Measurements from ENCODE around the gene NUDT8. TPM values are rescaled to one million over a fixed set of nuclear protein-coding genes. Genes with fewer than 3 reads are reported as not detected.
A peak's percentile ranks its signal among the peaks of the same experiment; 100 is the strongest.

Gene NUDT8
- total and polyA plus RNA-seq, 9 of the 15 experiments (the other 6 are each of a cell fraction or from before 2014, with no cell fraction given) = 0.23 to 27.8 (median 5.0) TPM

- in situ Hi-C loops (cut with MboI) = no loop called here
- FAIRE-seq = no peak
These were observed 35.3 kb downstream of the NUDT8 start for GRCh38 chr11:67594480-67594879.

GRCh38 chr11:67593565-67593905 is 36.2 kb downstream of the NUDT8 start:
- Histone ChIP-seq H3K9ac (ENCODE audit: insufficient read depth in 1 of 2, low read depth in 2 of 2, low read length in 2 of 2) (peak overlapping the region in 1 of 2 experiments; percentile 73; a peak in 2 of 4 replicates), H3K36me3 (ENCODE audit: control insufficient read depth, insufficient read depth, low read length) (no peaks in the 10 kb centered on the region), H3K27ac (ENCODE audit: extremely low read depth, low read depth, low read length) (no peak overlapping the region), H3K4me3 (no peak overlapping the region), H2AFZ (ENCODE audit: low read depth, low read length) (peak overlapping the region; percentile 36; the same call in 1 of the 2 replicates), H3K9me3 (replicated peaks; ENCODE audit: control insufficient read depth, insufficient read depth, low read depth, low read length) (peaks cover 4% of the 10 kb centered on the region; the same call in 1 of the 2 replicates), H4K20me1 (replicated peaks; ENCODE audit: control insufficient read depth, insufficient read depth, low read length) (no peaks in the 10 kb centered on the region), H3K79me2 (ENCODE audit: control insufficient read depth, insufficient read depth, low read length) (no peaks in the 10 kb centered on the region), H3K27me3 (ENCODE audit: control insufficient read depth in 2 of 2, insufficient read depth in 2 of 2, low read length in 2 of 2) (no peaks in the 10 kb centered on the region), H3K4me2 (ENCODE audit: insufficient read depth, low read length) (no peak overlapping the region), H3K9me1 (ENCODE audit: control insufficient read depth, insufficient read depth, low read length) (no peaks in the 10 kb centered on the region), H3K4me1 (replicated peaks in 1 of 2; ENCODE audit: control insufficient read depth in 2 of 2, insufficient read depth in 2 of 2, low read length in 2 of 2) (peaks cover 0 to 14% of the 10 kb centered on the region in 2 experiments; a peak in 4 of 5 replicates)
- ChIA-PET CTCF (ENCODE audit: low intra/inter-chr PET ratio) (no interaction called here), POLR2A (interaction anchor here (0.6 to 2.1 kb wide), 5 partner anchors 9 to 38 kb away, joined by 3 to 9 read pairs (median 3); partner anchors contain the start of genes GSTP1 and NUDT8)
- BruUV-seq (replicated peaks) = no TSS peak
- in situ Hi-C loops (cut with MboI) (no loop called here), intact Hi-C loops (cut with micrococcal nuclease) (no loop called here)
- ATAC-seq (no peak), DNase-seq (ENCODE audit: extremely low read depth in 1 of 4, low spot score in 3 of 4) (no peak), FAIRE-seq (no peak)
- WGBS (ENCODE audit: insufficient coverage, low coverage, missing lambda C conversion rate) = 60% methylated on average over 3 of the region's 3 CpGs
- TF ChIP-seq KLF6 (CRISPR knock-in tag; IDR thresholded peaks at IDR 0.05; ENCODE audit: borderline replicate concordance) (no peak), CEBPZ (IDR thresholded peaks at IDR 0.05; ENCODE audit: borderline replicate concordance, low read depth, low read length) (no peak), KLF16 (IDR thresholded peaks at IDR 0.05) (no peak), ZBTB34 (CRISPR knock-in tag; IDR thresholded peaks at IDR 0.05) (no peak)

More at GRCh38 chr11:67594480-67594879, 35.3 kb downstream of the NUDT8 start:
- Histone ChIP-seq H3K9me1 (ENCODE audit: control insufficient read depth, insufficient read depth, low read length) (no peaks in the 10 kb centered on the region), H4K20me1 (replicated peaks; ENCODE audit: control insufficient read depth, insufficient read depth, low read length) (no peaks in the 10 kb centered on the region), H3K36me3 (ENCODE audit: control insufficient read depth, insufficient read depth, low read length) (no peaks in the 10 kb centered on the region), H3K27me3 (ENCODE audit: control insufficient read depth in 2 of 2, insufficient read depth in 2 of 2, low read length in 2 of 2) (no peaks in the 10 kb centered on the region), H3K9ac (ENCODE audit: insufficient read depth in 1 of 2, low read depth in 2 of 2, low read length in 2 of 2) (no peak overlapping the region), H3K4me3 (no peak overlapping the region), H3K79me2 (ENCODE audit: control insufficient read depth, insufficient read depth, low read length) (no peaks in the 10 kb centered on the region), H3K4me1 (replicated peaks in 1 of 2; ENCODE audit: control insufficient read depth in 2 of 2, insufficient read depth in 2 of 2, low read length in 2 of 2) (peaks cover 6 to 19% of the 10 kb centered on the region in 2 experiments), H3K27ac (ENCODE audit: extremely low read depth, low read depth, low read length) (no peak overlapping the region), H3K4me2 (ENCODE audit: insufficient read depth, low read length) (no peak overlapping the region), H2AFZ (ENCODE audit: low read depth, low read length) (no peak overlapping the region), H3K9me3 (replicated peaks; ENCODE audit: control insufficient read depth, insufficient read depth, low read depth, low read length) (peaks cover 4% of the 10 kb centered on the region; the same call in 1 of the 2 replicates)
- BruUV-seq (replicated peaks) = no TSS peak
- 40% methylated on average over 3 of the region's 3 CpGs for WGBS (ENCODE audit: insufficient coverage, low coverage, missing lambda C conversion rate)
- POLR2A ChIA-PET = interaction anchor here (0.8 to 2.1 kb wide), 5 partner anchors 10 to 35 kb away, joined by 3 to 9 read pairs (median 3); partner anchors contain the start of genes GSTP1 and NUDT8
- DNase-seq (ENCODE audit: extremely low read depth in 1 of 4, low spot score in 3 of 4) (no peak), ATAC-seq (no peak)
- no peak for TF ChIP-seq MTA1 (IDR thresholded peaks at IDR 0.05; ENCODE audit: borderline replicate concordance)
- TF ChIP-seq MYNN (IDR thresholded peaks at IDR 0.05) = peak; percentile 85
- TF ChIP-seq MYNN (CRISPR knock-in tag; IDR thresholded peaks at IDR 0.05) = no peak
- CTCF ChIA-PET (ENCODE audit: low intra/inter-chr PET ratio) = no interaction called here
- intact Hi-C loops (cut with micrococcal nuclease) = no loop called here

All from K562 (cell line).